Adipocyte (in vitro differentiated cells): ENCODE data around the gene HNRNPA3.
A peak's percentile ranks its signal among the peaks of the same experiment; 100 is the strongest.
"Not testable (repeated sequence)": the region's sequence is repeated elsewhere in the genome, so short reads cannot be mapped to it uniquely, and the experiment has no call there.

Experiments
- DNase-seq: peaks from one replicate; pipeline ENCODE4 v3.0.0-alpha.2; 2015; ENCODE audit warnings: low read depth
- H3K27me3 ChIP-seq: replicated peaks from 2 replicates; pipeline ENCODE4 v1.7.0; 2013; ENCODE audit warnings: mild to moderate bottlenecking, low read length, moderate library complexity; ENCODE audit not compliant: control insufficient read depth, insufficient read depth
- H3K36me3 ChIP-seq: 2 replicates; pipeline ENCODE4 v1.7.0; 2013; ENCODE audit warnings: low read length, mild to moderate bottlenecking, moderate library complexity; ENCODE audit not compliant: control insufficient read depth, insufficient read depth, severe bottlenecking
- H3K4me1 ChIP-seq: 2 replicates; pipeline ENCODE4 v1.7.0; 2013; ENCODE audit warnings: mild to moderate bottlenecking, low read length, moderate library complexity; ENCODE audit not compliant: control insufficient read depth, insufficient read depth
- H3K4me3 ChIP-seq: 2 replicates; pipeline ENCODE4 v1.7.0; 2013; ENCODE audit warnings: mild to moderate bottlenecking, low read length, moderate library complexity
- H3K9ac ChIP-seq: 2 replicates; pipeline ENCODE4 v1.7.0; 2013; ENCODE audit warnings: mild to moderate bottlenecking, low read length, moderate library complexity
- H3K9me3 ChIP-seq: 2 replicates; pipeline ENCODE4 v1.7.0; 2013; ENCODE audit warnings: mild to moderate bottlenecking, low read length, moderate library complexity; ENCODE audit not compliant: control insufficient read depth

Gene HNRNPA3

GRCh38 chr2:177237932-177238331 lies 25.3 kb downstream of the HNRNPA3 start:
- H3K4me1 ChIP-seq: peaks cover 49% of the 10 kb centered on the region
- H3K36me3 ChIP-seq: peaks cover 26% of the 10 kb centered on the region
- no peaks in the 10 kb centered on the region for H3K9me3 ChIP-seq
- no peak for DNase-seq
- H3K4me3 ChIP-seq: no peak overlapping the region
- no peak overlapping the region for H3K9ac ChIP-seq
- H3K27me3 ChIP-seq: no peaks in the 10 kb centered on the region

GRCh38 chr2:177239053-177239452 lies 26.5 kb downstream of the HNRNPA3 start:
- Histone ChIP-seq H3K9me3 (no peaks in the 10 kb centered on the region), H3K4me3 (no peak overlapping the region), H3K9ac (no peak overlapping the region), H3K36me3 (peaks cover 14% of the 10 kb centered on the region), H3K27me3 (no peaks in the 10 kb centered on the region), H3K4me1 (peaks cover 57% of the 10 kb centered on the region)
- DNase-seq: no peak

GRCh38 chr2:177239932-177240630 lies 27.5 kb downstream of the HNRNPA3 start:
- H3K4me3 ChIP-seq: peak overlapping the region; percentile 79
- no peaks in the 10 kb centered on the region for H3K9me3 ChIP-seq
- peak overlapping the region; percentile 81 for H3K9ac ChIP-seq
- DNase-seq: no peak
- peaks cover 67% of the 10 kb centered on the region for H3K4me1 ChIP-seq
- peaks cover 6% of the 10 kb centered on the region for H3K36me3 ChIP-seq
- no peaks in the 10 kb centered on the region for H3K27me3 ChIP-seq

GRCh38 chr2:177241711-177242120 lies 29.1 kb downstream of the HNRNPA3 start:
- Histone ChIP-seq H3K9ac (peak overlapping the region; percentile 81), H3K9me3 (no peaks in the 10 kb centered on the region), H3K27me3 (no peaks in the 10 kb centered on the region), H3K4me1 (peaks cover 80% of the 10 kb centered on the region), H3K36me3 (no peaks in the 10 kb centered on the region), H3K4me3 (peak overlapping the region; percentile 79)
- DNase-seq: peak; percentile 62

- peaks cover 79% of the 10 kb centered on the region for H3K4me1 ChIP-seq
- H3K36me3 ChIP-seq: no peaks in the 10 kb centered on the region
- H3K9me3 ChIP-seq: no peaks in the 10 kb centered on the region
- H3K4me3 ChIP-seq: peak overlapping the region; percentile 79
- H3K27me3 ChIP-seq: no peaks in the 10 kb centered on the region
- DNase-seq: peak; percentile 94
- peak overlapping the region; percentile 81 for H3K9ac ChIP-seq
These were observed 29.8 kb downstream of the HNRNPA3 start for GRCh38 chr2:177242121-177242987.

- Histone ChIP-seq H3K9me3 (no peaks in the 10 kb centered on the region), H3K36me3 (no peaks in the 10 kb centered on the region), H3K27me3 (no peaks in the 10 kb centered on the region), H3K4me3 (peak overlapping the region; percentile 79), H3K9ac (peak overlapping the region; percentile 81), H3K4me1 (peaks cover 82% of the 10 kb centered on the region)
- DNase-seq: no peak
These were observed 30.5 kb downstream of the HNRNPA3 start for GRCh38 chr2:177243073-177243472.

GRCh38 chr2:177243476-177243875 lies 30.9 kb downstream of the HNRNPA3 start:
- H3K9ac ChIP-seq: peak overlapping the region; percentile 81
- no peaks in the 10 kb centered on the region for H3K36me3 ChIP-seq
- H3K9me3 ChIP-seq: no peaks in the 10 kb centered on the region
- DNase-seq: no peak
- H3K4me3 ChIP-seq: peak overlapping the region; percentile 79
- peaks cover 86% of the 10 kb centered on the region for H3K4me1 ChIP-seq
- no peaks in the 10 kb centered on the region for H3K27me3 ChIP-seq

GRCh38 chr2:177244244-177244771 lies 31.7 kb downstream of the HNRNPA3 start:
- DNase-seq: no peak
- peaks cover 91% of the 10 kb centered on the region for H3K4me1 ChIP-seq

GRCh38 chr2:177245010-177245422 lies 32.4 kb downstream of the HNRNPA3 start:
- Histone ChIP-seq H3K9ac (no peak overlapping the region), H3K27me3 (no peaks in the 10 kb centered on the region), H3K36me3 (no peaks in the 10 kb centered on the region), H3K9me3 (no peaks in the 10 kb centered on the region), H3K4me3 (peak overlapping the region; percentile 38), H3K4me1 (peaks cover 84% of the 10 kb centered on the region)
- peak; percentile 86 for DNase-seq

More at GRCh38 chr2:177244244-177244771, 31.7 kb downstream of the HNRNPA3 start:
- Histone ChIP-seq H3K9ac (no peak overlapping the region), H3K36me3 (no peaks in the 10 kb centered on the region), H3K9me3 (no peaks in the 10 kb centered on the region), H3K4me3 (no peak overlapping the region), H3K27me3 (no peaks in the 10 kb centered on the region)

- Histone ChIP-seq H3K4me1 (peaks cover 76% of the 10 kb centered on the region), H3K9me3 (no peaks in the 10 kb centered on the region), H3K36me3 (no peaks in the 10 kb centered on the region), H3K27me3 (no peaks in the 10 kb centered on the region), H3K4me3 (peak overlapping the region; percentile 36), H3K9ac (peak overlapping the region; percentile 54)
- no peak for DNase-seq
These were observed 33.4 kb downstream of the HNRNPA3 start for GRCh38 chr2:177246000-177246399.

- not testable (repeated sequence) for H3K9me3 ChIP-seq, H3K27me3 ChIP-seq, H3K36me3 ChIP-seq, H3K4me3 ChIP-seq, H3K9ac ChIP-seq, DNase-seq
- H3K4me1 ChIP-seq: peaks cover 76% of the 10 kb centered on the region
These were observed 34.0 kb downstream of the HNRNPA3 start for GRCh38 chr2:177246523-177247030.
